PC-9 (cell line): Measurements from ENCODE around the gene CLN6.

ENCODE experiments used
- EZH2 ChIP-seq: fragments of 200-600 bp; sonication (generic); IDR thresholded peaks from 2 replicates; pipeline ENCODE4 v1.8.0; 2017; ENCODE audit warnings: antibody characterized with exemption, low read depth
- TF ChIP-seq, protein P1 (sequence below): fragments of 200-600 bp; sonication (generic); conservative IDR thresholded peaks from 2 replicates; pipeline ENCODE4 v1.6.1; 2017; ENCODE audit warnings: mixed run types, antibody characterized with exemption, mild to moderate bottlenecking, moderate library complexity

GRCh38 chr15:68192117-68192516 is 37.4 kb downstream of the CLN6 start:
- TF ChIP-seq, protein P1, sequence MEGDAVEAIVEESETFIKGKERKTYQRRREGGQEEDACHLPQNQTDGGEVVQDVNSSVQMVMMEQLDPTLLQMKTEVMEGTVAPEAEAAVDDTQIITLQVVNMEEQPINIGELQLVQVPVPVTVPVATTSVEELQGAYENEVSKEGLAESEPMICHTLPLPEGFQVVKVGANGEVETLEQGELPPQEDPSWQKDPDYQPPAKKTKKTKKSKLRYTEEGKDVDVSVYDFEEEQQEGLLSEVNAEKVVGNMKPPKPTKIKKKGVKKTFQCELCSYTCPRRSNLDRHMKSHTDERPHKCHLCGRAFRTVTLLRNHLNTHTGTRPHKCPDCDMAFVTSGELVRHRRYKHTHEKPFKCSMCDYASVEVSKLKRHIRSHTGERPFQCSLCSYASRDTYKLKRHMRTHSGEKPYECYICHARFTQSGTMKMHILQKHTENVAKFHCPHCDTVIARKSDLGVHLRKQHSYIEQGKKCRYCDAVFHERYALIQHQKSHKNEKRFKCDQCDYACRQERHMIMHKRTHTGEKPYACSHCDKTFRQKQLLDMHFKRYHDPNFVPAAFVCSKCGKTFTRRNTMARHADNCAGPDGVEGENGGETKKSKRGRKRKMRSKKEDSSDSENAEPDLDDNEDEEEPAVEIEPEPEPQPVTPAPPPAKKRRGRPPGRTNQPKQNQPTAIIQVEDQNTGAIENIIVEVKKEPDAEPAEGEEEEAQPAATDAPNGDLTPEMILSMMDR = no peak
- TF ChIP-seq EZH2 = no peak
